Omental fat pad (tissue), 4 donors: Measurements from ENCODE around the gene FOXG1. TPM values are rescaled to one million over a fixed set of nuclear protein-coding genes. Genes with fewer than 3 reads are reported as not detected.

Experiments
- ATAC-seq: fragments of 150-250 bp; one replicate; pipeline ENCODE4 v1.9.1; 2016; ENCODE audit warnings: mild to moderate bottlenecking, moderate library complexity; ENCODE audit not compliant: low FRiP score
- DNase-seq: peaks from one replicate; pipeline ENCODE4 v3.0.0-alpha.2; 2019; ENCODE audit warnings: low spot score
- total RNA-seq, 4 donors: library from RNA; depleted of rRNA; stranded (reverse); fragments of >200 nt; gene quantifications; one replicate each; pipeline ENCODE4 v1.1.0, GENCODE V29; 2016
- TF ChIP-seq, protein P1 (sequence below), 3 donors: fragments of 450-650 bp; IDR thresholded peaks; one replicate each; pipeline ENCODE4 v1.5.1; 2016 to 2017; ENCODE audit warnings: antibody characterized with exemption in 3 of 3, mild to moderate bottlenecking in 3 of 3, moderate library complexity in 2 of 3

FOXG1 gene
- total RNA-seq, 4 donors from 2014 or later, result not detected

- TF ChIP-seq, protein P1, sequence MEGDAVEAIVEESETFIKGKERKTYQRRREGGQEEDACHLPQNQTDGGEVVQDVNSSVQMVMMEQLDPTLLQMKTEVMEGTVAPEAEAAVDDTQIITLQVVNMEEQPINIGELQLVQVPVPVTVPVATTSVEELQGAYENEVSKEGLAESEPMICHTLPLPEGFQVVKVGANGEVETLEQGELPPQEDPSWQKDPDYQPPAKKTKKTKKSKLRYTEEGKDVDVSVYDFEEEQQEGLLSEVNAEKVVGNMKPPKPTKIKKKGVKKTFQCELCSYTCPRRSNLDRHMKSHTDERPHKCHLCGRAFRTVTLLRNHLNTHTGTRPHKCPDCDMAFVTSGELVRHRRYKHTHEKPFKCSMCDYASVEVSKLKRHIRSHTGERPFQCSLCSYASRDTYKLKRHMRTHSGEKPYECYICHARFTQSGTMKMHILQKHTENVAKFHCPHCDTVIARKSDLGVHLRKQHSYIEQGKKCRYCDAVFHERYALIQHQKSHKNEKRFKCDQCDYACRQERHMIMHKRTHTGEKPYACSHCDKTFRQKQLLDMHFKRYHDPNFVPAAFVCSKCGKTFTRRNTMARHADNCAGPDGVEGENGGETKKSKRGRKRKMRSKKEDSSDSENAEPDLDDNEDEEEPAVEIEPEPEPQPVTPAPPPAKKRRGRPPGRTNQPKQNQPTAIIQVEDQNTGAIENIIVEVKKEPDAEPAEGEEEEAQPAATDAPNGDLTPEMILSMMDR (IDR thresholded peaks at IDR 0.05), result no peak
- ATAC-seq, result no peak
- no peak for DNase-seq
These were observed 20.3 kb upstream of the FOXG1 start for GRCh38 chr14:28746247-28746646.

- DNase-seq (no peak), ATAC-seq (peak; percentile 41)
- TF ChIP-seq, protein P1 (IDR thresholded peaks at IDR 0.05), result no peak
These were observed 15.0 kb upstream of the FOXG1 start for GRCh38 chr14:28751467-28752058.

- ATAC-seq, result no peak
- TF ChIP-seq, protein P1 (IDR thresholded peaks at IDR 0.05), result no peak
- no peak for DNase-seq
These were observed 12.2 kb upstream of the FOXG1 start for GRCh38 chr14:28754209-28754985.

DNA sequence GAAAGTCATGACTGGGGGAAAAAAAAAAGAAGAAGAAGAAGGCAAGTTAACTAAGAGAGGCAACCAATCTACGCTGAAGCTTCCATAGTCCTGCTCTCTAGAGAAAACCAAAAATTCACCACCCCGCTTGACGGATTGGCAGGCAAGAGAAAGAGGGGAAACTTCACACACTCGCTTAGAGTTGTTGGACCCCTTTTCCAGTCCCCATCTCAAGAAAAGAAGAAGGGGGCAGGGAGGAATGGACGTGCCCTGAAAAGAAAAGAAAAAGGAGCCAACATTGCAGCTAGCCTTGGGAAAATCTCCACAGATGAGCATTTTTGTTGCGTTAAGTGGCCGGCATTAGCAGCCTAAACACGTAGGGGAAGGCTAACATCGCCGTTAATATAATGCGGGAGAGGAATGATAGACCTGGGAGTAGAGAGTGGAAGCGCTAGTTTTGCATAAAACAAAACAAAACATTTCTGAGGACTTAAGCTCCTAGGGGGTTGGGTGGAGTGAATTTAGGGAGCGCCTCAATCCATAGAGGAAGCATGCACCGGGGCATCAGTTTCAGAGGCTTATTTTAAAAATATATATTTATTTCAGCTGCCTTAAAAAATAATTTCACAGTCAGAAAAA, 11.3 kb upstream of the FOXG1 start:
- ATAC-seq (no peak), DNase-seq (no peak)
- TF ChIP-seq, protein P1 (IDR thresholded peaks at IDR 0.05), result no peak

- TF ChIP-seq, protein P1 (IDR thresholded peaks at IDR 0.05), result no peak
- DNase-seq (no peak), ATAC-seq (no peak)
These were observed 10.7 kb upstream of the FOXG1 start for GRCh38 chr14:28755884-28756268.

DNA sequence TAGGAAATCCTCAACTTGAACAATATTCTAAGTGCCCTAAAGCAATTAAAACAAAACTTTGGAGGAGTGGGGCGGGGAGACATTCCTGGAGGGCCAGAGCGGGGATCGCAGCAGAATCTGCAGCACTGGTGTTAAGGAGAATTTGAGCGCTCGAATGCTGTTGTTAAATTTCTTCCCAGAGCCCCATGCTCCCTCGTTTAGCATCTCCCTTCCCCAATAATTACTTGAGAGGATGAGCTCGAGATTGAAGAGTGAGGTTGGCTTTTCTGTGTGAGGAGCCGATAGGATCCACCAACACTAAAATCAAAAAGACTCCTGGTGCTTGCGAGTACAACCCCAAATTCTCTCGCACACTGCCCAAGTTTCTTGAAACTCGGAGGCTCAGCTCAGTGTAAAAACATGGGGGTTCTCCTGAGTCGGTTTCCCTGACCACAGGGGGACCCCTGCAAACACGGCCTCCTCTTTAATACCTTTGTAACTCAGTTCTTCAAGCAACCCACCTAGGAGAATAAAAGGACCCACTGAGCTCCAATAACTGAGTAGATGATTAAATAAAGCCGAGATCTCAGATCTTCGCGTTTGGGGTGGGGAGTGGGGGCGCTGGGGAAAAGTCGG, 10.2 kb upstream of the FOXG1 start:
- TF ChIP-seq, protein P1 (IDR thresholded peaks at IDR 0.05), result no peak
- ATAC-seq (no peak), DNase-seq (no peak)
